GM12891 (cell line): Measurements from ENCODE around the gene PLEKHH2.

Experiments
- PAX5 ChIP-seq: IDR thresholded peaks from 2 replicates; pipeline ENCODE4 v1.6.1; 2011; ENCODE audit warnings: low read length, moderate library complexity, mild to moderate bottlenecking; ENCODE audit not compliant: insufficient read depth, severe bottlenecking
- POLR2A ChIP-seq: IDR thresholded peaks from 2 replicates; pipeline ENCODE4 v1.6.1; 2011; ENCODE audit warnings: low read depth, low read length, control low read depth
- POLR2AphosphoS5 ChIP-seq: IDR thresholded peaks from 2 replicates; pipeline ENCODE4 v1.6.1; 2011; ENCODE audit warnings: low read depth, low read length, control low read depth
- TAF1 ChIP-seq: IDR thresholded peaks from 2 replicates; pipeline ENCODE4 v1.6.1; 2011; ENCODE audit warnings: low read depth, low read length, control low read depth

- no peak for TF ChIP-seq TAF1
- no peak for TF ChIP-seq POLR2AphosphoS5
- TF ChIP-seq POLR2A = no peak
- TF ChIP-seq PAX5 = no peak
Observed at GRCh38 chr2:43616967-43617680, 19.9 kb upstream of the PLEKHH2 start.
